Spleen (tissue), 11 donors: Measurements from ENCODE around the gene NUDT1. TPM values are rescaled to one million over a fixed set of nuclear protein-coding genes. Genes with fewer than 3 reads are reported as not detected.
A peak's percentile ranks its signal among the peaks of the same experiment; 100 is the strongest.

Source experiments
- DNase-seq: peaks from one replicate; pipeline ENCODE4 v3.0.0-alpha.2; 2020
- H3K27ac ChIP-seq, 8 donors: fragments of 200-600 bp; sonication (generic) in 7 of 8; 1 replicate in 4 of 8; 2 replicates in 4 of 8; pipeline versions ENCODE4 v1.5.0 to v1.8.0; 2016 to 2021; ENCODE audit warnings: inconsistent platforms in 4 of 8, mild to moderate bottlenecking in 4 of 8, moderate library complexity in 1 of 8
- H3K27me3 ChIP-seq, 7 donors: fragments of 200-600 bp; sonication (generic) in 6 of 7; replicated peaks in 1 of 7; 1 replicate in 4 of 7; 2 replicates in 3 of 7; pipeline versions ENCODE4 v1.5.0 to v1.8.0; 2016 to 2021; ENCODE audit warnings: inconsistent platforms in 3 of 7, mild to moderate bottlenecking in 1 of 7
- H3K36me3 ChIP-seq, 6 donors: fragments of 200-600 bp; sonication (generic) in 5 of 6; 1 replicate in 4 of 6; 2 replicates in 2 of 6; pipeline versions ENCODE4 v1.5.0 to v1.8.0; 2016 to 2021; ENCODE audit warnings: inconsistent platforms in 2 of 6
- H3K4me1 ChIP-seq, 6 donors: fragments of 200-600 bp; sonication (generic) in 5 of 6; 1 replicate in 3 of 6; 2 replicates in 3 of 6; pipeline versions ENCODE4 v1.5.0 to v1.8.0; 2016 to 2021; ENCODE audit warnings: inconsistent platforms in 3 of 6
- H3K4me3 ChIP-seq, 8 donors: fragments of 200-600 bp; sonication (generic) in 7 of 8; 1 replicate in 4 of 8; 2 replicates in 4 of 8; pipeline versions ENCODE4 v1.5.0 to v1.8.0; 2016 to 2021; ENCODE audit warnings: inconsistent platforms in 4 of 8, mild to moderate bottlenecking in 4 of 8, moderate library complexity in 2 of 8
- H3K9me3 ChIP-seq, 8 donors: fragments of 200-600 bp; sonication (generic) in 7 of 8; 1 replicate in 4 of 8; 2 replicates in 4 of 8; pipeline versions ENCODE4 v1.5.0 to v1.8.0; 2016 to 2021; ENCODE audit warnings: inconsistent platforms in 4 of 8
- CTCF ChIP-seq, 11 experiments: fragments of 200-600 bp in 7 of 11; fragments of 450-650 bp in 4 of 11; sonication (generic) in 4 of 11; IDR thresholded peaks in 8 of 11; conservative IDR thresholded peaks in 3 of 11; 1 replicate in 7 of 11; 2 replicates in 4 of 11; pipeline versions ENCODE4 v1.4.0 to v1.8.0; 2016 to 2021; ENCODE audit warnings: antibody characterized with exemption in 11 of 11, inconsistent platforms in 4 of 11, mild to moderate bottlenecking in 1 of 11
- POLR2A ChIP-seq, 3 donors: fragments of 450-650 bp; IDR thresholded peaks; one replicate each; pipeline ENCODE4 v1.5.1; 2017; ENCODE audit warnings: antibody characterized with exemption in 3 of 3, mild to moderate bottlenecking in 1 of 3
- POLR2AphosphoS5 ChIP-seq, 3 donors: sonication (generic); formaldehyde crosslinking; IDR thresholded peaks; one replicate each; pipeline ENCODE4 v1.5.1; 2017; ENCODE audit warnings: antibody characterized with exemption in 3 of 3
- whole genome bisulfite sequencing, 5 donors: extraction: QIAGEN DNeasy Blood & Tissue Kit in 3 of 5; methylation state at CpG; one replicate each; pipeline versions ENCODE4 v1.1.5 to v1.1.7; 2013 to 2018; 5-methylcytosine and 5-hydroxymethylcytosine counted together
- intact Hi-C: fragments of 100-400 bp; cut with DNase I; formaldehyde crosslinking; loops from one replicate; pipeline ENCODE4 v1.15.0; 2023; ENCODE audit warnings: low total_unique reads
- polyA plus RNA-seq, 3 donors: library from polyadenylated mRNA; stranded (reverse); fragments of 200-250 nt; gene quantifications; one replicate each; pipeline ENCODE4 v1.2.1, GENCODE V29; 2013
- total RNA-seq, 7 donors: library from RNA; depleted of rRNA in 3 of 7; stranded (reverse); fragments of >200 nt in 3 of 7; fragmentation: NEBNext Ultra II Directional in 4 of 7; extraction: Animal tissue kit (Norgen Biotek cat#: 25700) in 4 of 7; gene quantifications; one replicate each; pipeline versions ENCODE4 v1.1.0 to v1.2.1, GENCODE V29; 2016 to 2021
- donor health status: healthy with polysubstance abuse.
- donor health status: DM: no; HTN: no; CAD: no; lungs with moderate emphysema.
- donor health status: DM: no; HTN: no; CAD: no.
- donor health status: Bipolar disorder and iron deficiency.
- donor health status: healthy.
- donor health status: DM: no; HTN: no; CAD: no.
- donor health status: DM: yes; HTN: yes; CAD: no.

Gene NUDT1
- total and polyA plus RNA-seq, 10 donors, result 13.7 to 69.3 (median 22.6) TPM

GRCh38 chr7:2275101-2275500, 33.1 kb downstream of the NUDT1 start:
- no peak for DNase-seq
- peaks cover 3 to 34% (median 20%) of the 10 kb centered on the region in 6 donors for H3K4me1 ChIP-seq
- peaks cover 0 to 85% (median 57%) of the 10 kb centered on the region in 6 donors for H3K36me3 ChIP-seq
- no peaks in the 10 kb centered on the region for H3K27me3 ChIP-seq
- no peaks in the 10 kb centered on the region for H3K9me3 ChIP-seq
- no peak for TF ChIP-seq POLR2AphosphoS5 (IDR thresholded peaks at IDR 0.05)
- no peak for TF ChIP-seq POLR2A (IDR thresholded peaks at IDR 0.05)
- no peak for TF ChIP-seq CTCF (IDR thresholded peaks at IDR 0.05 in 8 of 11, conservative IDR thresholded peaks at IDR 0.05 in 3 of 11)
- no peak overlapping the region for H3K27ac ChIP-seq
- H3K4me3 ChIP-seq, result no peak overlapping the region
- 89 to 94% (median 90%) methylated on average over 16 to 18 of the region's 18 CpGs for WGBS, 5 donors
- intact Hi-C loops, result no loop called here

DNA sequence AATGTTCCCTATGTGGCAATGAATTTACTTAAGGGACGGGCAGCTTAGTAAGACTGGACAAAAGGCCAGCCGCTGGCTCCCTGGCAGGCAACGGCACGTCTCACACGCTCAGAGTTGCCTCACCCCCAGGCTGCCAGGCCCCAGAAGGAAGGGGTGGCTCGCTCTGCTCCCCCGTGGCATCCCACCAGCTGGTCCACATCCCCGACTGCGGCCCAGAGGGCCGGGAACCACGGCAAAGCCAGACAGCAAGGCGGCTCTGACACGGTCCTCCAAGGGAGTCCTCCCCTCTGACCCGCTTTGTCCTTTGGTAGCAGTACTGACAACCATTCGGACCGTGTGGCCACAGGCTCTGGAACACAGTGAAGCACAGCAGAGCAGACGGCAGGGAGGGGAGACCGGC, 34.1 kb downstream of the NUDT1 start:
- Histone ChIP-seq H3K27ac (peak overlapping the region in 1 of 8 donors; percentile 21), H3K9me3 (no peaks in the 10 kb centered on the region), H3K4me3 (no peak overlapping the region), H3K36me3 (peaks cover 0 to 76% (median 48%) of the 10 kb centered on the region in 6 donors), H3K27me3 (no peaks in the 10 kb centered on the region), H3K4me1 (peaks cover 3 to 34% (median 24%) of the 10 kb centered on the region in 6 donors)
- intact Hi-C loops, result no loop called here
- no peak for DNase-seq
- TF ChIP-seq POLR2AphosphoS5 (IDR thresholded peaks at IDR 0.05), result peak in 1 of 3 donors; percentile 33
- TF ChIP-seq CTCF (IDR thresholded peaks at IDR 0.05 in 8 of 11, conservative IDR thresholded peaks at IDR 0.05 in 3 of 11), result no peak
- 86 to 94% (median 91%) methylated on average over 14 to 18 of the region's 18 CpGs for WGBS, 5 donors

DNA sequence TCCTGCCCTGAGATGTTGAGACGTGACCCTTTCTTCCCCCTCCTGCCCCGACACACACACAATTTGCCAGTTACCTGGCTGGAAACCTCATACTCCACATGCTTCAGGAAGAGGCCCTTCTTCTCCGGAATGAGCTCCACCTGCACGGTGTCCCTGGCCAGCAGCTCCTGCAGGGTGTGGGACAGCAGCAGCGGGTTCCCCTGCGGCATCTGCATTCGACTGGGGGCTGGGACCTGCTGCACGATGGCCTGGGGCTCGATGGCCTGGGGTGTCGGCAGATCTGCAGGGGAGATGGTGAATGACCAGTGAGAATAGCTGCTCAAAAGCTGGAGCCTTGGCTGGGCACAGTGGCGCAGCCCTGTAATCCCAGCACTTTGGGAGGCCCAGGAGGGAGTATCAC, 36.0 kb downstream of the NUDT1 start:
- TF ChIP-seq POLR2A (IDR thresholded peaks at IDR 0.05) (no peak), POLR2AphosphoS5 (IDR thresholded peaks at IDR 0.05) (peak in 2 of 3 donors; percentile 14 to 27), CTCF (IDR thresholded peaks at IDR 0.05 in 8 of 11, conservative IDR thresholded peaks at IDR 0.05 in 3 of 11) (no peak)
- no peak overlapping the region for H3K27ac ChIP-seq
- H3K36me3 ChIP-seq, result peaks cover 0 to 57% (median 36%) of the 10 kb centered on the region in 6 donors
- no peak overlapping the region for H3K4me3 ChIP-seq
- H3K9me3 ChIP-seq, result no peaks in the 10 kb centered on the region
- WGBS, 5 donors, result 84 to 95% (median 91%) methylated on average over 11 of the region's 11 CpGs
- H3K4me1 ChIP-seq, result peaks cover 0 to 38% (median 33%) of the 10 kb centered on the region in 6 donors
- intact Hi-C loops, result no loop called here
- no peak for DNase-seq
- no peaks in the 10 kb centered on the region for H3K27me3 ChIP-seq

- 47 to 59% (median 56%) methylated on average over 4 of the region's 4 CpGs for WGBS, 5 donors
- no peak for DNase-seq
- peaks cover 0 to 56% (median 37%) of the 10 kb centered on the region in 6 donors for H3K4me1 ChIP-seq
- peaks cover 0 to 44% (median 18%) of the 10 kb centered on the region in 6 donors for H3K36me3 ChIP-seq
- no peak overlapping the region for H3K4me3 ChIP-seq
- peak overlapping the region in 1 of 8 donors; percentile 35 for H3K27ac ChIP-seq
- no peaks in the 10 kb centered on the region for H3K9me3 ChIP-seq
- no peaks in the 10 kb centered on the region for H3K27me3 ChIP-seq
- intact Hi-C loops, result no loop called here
- no peak for TF ChIP-seq CTCF (IDR thresholded peaks at IDR 0.05 in 8 of 11, conservative IDR thresholded peaks at IDR 0.05 in 3 of 11)
Measured at GRCh38 chr7:2279896-2280295, 37.9 kb downstream of the NUDT1 start.
